Immature natural killer cell (primary cell): ENCODE measurements around the gene KATNAL2. TPM values are rescaled to one million over a fixed set of nuclear protein-coding genes. Genes with fewer than 3 reads are reported as not detected.
A peak's percentile ranks its signal among the peaks of the same experiment; 100 is the strongest.

Experiments used
- DNase-seq, 3 donors: peaks; one replicate each; pipeline ENCODE4 v3.0.0; 2022; ENCODE audit warnings: mixed read lengths in 1 of 3
- H3K27ac Mint-ChIP-seq, 6 donors: one replicate each; pipeline ENCODE4 v1.8.0; 2020; ENCODE audit warnings: mixed read lengths in 6 of 6, mild to moderate bottlenecking in 5 of 6, inconsistent platforms in 4 of 6, moderate library complexity in 3 of 6
- H3K27me3 Mint-ChIP-seq, 3 donors: one replicate each; pipeline ENCODE4 v1.8.0; 2020 to 2021; ENCODE audit warnings: low read depth in 3 of 3, mild to moderate bottlenecking in 3 of 3, mixed read lengths in 3 of 3, moderate library complexity in 3 of 3, inconsistent platforms in 1 of 3
- H3K36me3 Mint-ChIP-seq, 3 donors: one replicate each; pipeline ENCODE4 v1.8.0; 2020; ENCODE audit warnings: mixed read lengths in 3 of 3, inconsistent platforms in 2 of 3, mild to moderate bottlenecking in 2 of 3
- H3K4me1 Mint-ChIP-seq, 2 donors: one replicate each; pipeline ENCODE4 v1.8.0; 2020; ENCODE audit warnings: inconsistent platforms in 2 of 2, mild to moderate bottlenecking in 2 of 2, mixed read lengths in 2 of 2, moderate library complexity in 1 of 2
- H3K4me3 Mint-ChIP-seq, 5 donors: one replicate each; pipeline ENCODE4 v1.8.0; 2020; ENCODE audit warnings: mild to moderate bottlenecking in 5 of 5, mixed read lengths in 5 of 5, inconsistent platforms in 3 of 5, moderate library complexity in 3 of 5
- H3K9me3 Mint-ChIP-seq, 6 donors: one replicate each; pipeline ENCODE4 v1.8.0; 2020; ENCODE audit warnings: mild to moderate bottlenecking in 6 of 6, mixed read lengths in 6 of 6, inconsistent platforms in 4 of 6, moderate library complexity in 3 of 6
- polyA plus RNA-seq, 3 donors: library from polyadenylated mRNA; unstranded; fragments of 300-500 nt; fragmentation: Illumina TruSeq; gene quantifications; one replicate each; pipeline ENCODE4 v1.2.3, GENCODE V29; 2021

Gene KATNAL2
- polyA plus RNA-seq, 3 donors from 2014 or later: 0.08 TPM; not detected in 2

DNA sequence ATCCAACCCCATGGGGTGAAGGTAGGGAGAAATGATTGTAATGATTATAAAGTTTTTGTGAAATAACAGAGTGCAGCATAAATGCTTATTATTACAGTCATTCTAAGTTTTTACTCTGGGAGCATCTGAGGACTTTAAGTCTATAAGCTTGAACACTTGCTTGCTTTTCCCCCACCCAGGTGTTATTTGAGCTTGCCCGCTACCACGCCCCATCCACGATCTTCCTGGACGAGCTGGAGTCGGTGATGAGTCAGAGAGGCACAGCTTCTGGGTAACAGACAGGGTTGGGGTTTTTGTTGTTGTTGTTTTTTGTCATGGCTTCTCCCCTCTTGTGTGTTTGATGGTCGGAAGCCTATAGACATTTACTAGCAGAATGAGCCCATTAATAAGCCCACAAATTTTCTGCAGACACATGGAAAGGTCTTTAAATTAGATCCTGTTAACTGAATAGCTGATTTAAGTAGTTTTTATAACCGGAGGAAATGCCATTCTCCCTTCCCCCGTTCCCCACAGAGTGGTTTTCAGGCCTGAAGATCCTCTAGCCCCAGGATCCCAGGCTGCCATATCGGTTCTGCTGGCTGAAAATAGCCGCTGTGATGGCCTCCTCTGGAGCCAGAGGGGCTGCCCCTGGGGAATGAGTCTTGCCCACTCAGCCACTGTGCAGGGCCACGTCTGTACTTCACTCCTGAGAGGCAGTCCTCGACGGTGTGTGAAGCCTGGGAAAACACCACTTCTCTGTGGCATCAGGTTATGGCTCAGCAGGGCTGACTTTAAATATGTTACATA lies 157.9 kb downstream of the KATNAL2 start:
- peaks cover 0 to 2% of the 10 kb centered on the region in 2 donors for H3K4me1 Mint-ChIP-seq
- H3K27ac Mint-ChIP-seq: no peak overlapping the region
- H3K9me3 Mint-ChIP-seq: no peaks in the 10 kb centered on the region
- H3K36me3 Mint-ChIP-seq: peaks cover 0 to 3% (median 0%) of the 10 kb centered on the region in 3 donors
- H3K27me3 Mint-ChIP-seq: peaks cover 0 to 4% (median 0%) of the 10 kb centered on the region in 3 donors
- no peak for DNase-seq
- H3K4me3 Mint-ChIP-seq: no peak overlapping the region

DNA sequence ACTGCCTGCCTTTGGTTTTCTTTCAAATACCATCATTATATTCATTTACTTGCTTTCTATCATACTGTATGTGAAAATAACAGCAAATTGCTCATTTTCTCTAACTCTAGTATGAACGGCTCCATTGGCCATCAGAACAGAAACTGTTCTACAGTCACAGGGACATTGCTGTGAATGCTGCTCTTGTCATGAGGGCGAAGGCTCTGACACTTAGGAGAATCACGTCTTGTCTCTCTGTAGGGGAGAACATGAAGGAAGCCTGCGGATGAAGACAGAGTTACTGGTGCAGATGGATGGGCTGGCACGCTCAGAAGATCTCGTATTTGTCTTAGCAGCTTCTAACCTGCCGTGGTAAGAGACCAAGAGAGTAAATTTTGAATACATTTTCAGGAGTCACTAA lies 159.7 kb downstream of the KATNAL2 start:
- peaks cover 0 to 3% (median 0%) of the 10 kb centered on the region in 3 donors for H3K36me3 Mint-ChIP-seq
- H3K27ac Mint-ChIP-seq: no peak overlapping the region
- no peak for DNase-seq
- no peaks in the 10 kb centered on the region for H3K9me3 Mint-ChIP-seq
- H3K4me3 Mint-ChIP-seq: no peak overlapping the region
- H3K4me1 Mint-ChIP-seq: peaks cover 0 to 2% of the 10 kb centered on the region in 2 donors
- peaks cover 0 to 4% (median 0%) of the 10 kb centered on the region in 3 donors for H3K27me3 Mint-ChIP-seq

DNA sequence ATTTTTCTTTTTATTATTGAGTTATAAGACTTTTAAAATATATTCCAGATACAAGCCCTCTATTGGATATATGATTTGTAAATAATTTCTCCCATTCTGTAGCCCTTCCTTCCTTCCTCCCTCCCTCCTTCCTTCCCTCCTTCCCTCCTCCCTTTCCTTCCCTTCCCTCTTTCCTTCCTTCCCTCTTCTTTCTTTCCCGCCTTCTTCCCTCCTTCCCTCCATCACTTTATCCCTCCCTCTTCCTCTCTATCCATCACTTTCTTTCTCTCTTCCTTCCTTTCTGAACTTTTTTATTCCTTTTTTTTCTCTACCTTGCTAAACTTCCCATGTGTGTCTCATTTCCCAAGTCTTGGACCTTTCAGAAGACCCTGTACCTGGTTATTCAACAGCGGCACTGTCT lies 163.5 kb downstream of the KATNAL2 start:
- H3K36me3 Mint-ChIP-seq: peaks cover 0 to 3% (median 0%) of the 10 kb centered on the region in 3 donors
- no peak for DNase-seq
- H3K9me3 Mint-ChIP-seq: peaks cover 0 to 1% (median 0%) of the 10 kb centered on the region in 6 donors
- no peak overlapping the region for H3K4me3 Mint-ChIP-seq
- no peaks in the 10 kb centered on the region for H3K4me1 Mint-ChIP-seq
- no peak overlapping the region for H3K27ac Mint-ChIP-seq
- peaks cover 1 to 4% (median 2%) of the 10 kb centered on the region in 3 donors for H3K27me3 Mint-ChIP-seq

DNA sequence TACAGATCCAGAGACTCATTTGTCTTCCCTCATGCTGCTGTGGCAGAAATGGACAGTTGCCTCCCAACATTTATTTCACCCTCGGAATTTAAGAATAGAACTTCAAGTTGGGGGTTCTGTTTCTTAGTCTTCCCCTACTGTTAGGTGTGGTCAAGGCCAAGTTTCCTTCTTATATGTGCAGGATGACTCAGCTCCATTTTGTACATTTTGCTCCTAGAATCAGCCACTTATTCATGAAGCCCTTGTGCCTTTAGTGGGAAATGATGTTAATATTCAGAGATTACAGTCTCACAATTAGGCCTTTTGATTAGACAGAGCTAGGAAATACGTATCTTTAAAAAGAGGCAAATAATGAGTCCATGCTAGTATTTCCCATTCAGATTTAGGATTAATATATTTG lies 164.2 kb downstream of the KATNAL2 start:
- Mint-ChIP-seq H3K27ac (no peak overlapping the region), H3K4me1 (no peaks in the 10 kb centered on the region), H3K27me3 (peaks cover 1 to 6% (median 2%) of the 10 kb centered on the region in 3 donors), H3K4me3 (no peak overlapping the region), H3K9me3 (peaks cover 0 to 1% (median 0%) of the 10 kb centered on the region in 6 donors), H3K36me3 (peaks cover 0 to 3% (median 1%) of the 10 kb centered on the region in 3 donors)
- DNase-seq: no peak

DNA sequence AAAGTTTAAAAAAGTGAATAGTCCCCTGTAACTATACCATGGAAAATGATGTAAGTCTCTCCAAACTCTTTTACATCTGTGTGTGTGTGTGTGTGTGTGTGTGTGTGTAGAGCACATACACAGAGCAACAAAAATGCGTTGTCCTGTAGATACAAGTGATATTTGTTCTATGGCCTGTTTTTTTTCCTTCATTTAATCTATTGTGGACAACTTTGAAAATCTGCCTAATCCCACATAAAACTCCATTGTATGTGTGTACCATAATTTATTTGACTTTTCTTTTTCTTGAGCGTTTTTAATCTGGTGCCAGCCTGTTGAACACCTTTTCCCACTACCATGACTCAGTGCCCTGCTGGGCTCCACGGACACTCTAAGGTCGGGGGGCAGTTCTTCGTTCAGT lies 170.3 kb downstream of the KATNAL2 start:
- no peaks in the 10 kb centered on the region for H3K4me1 Mint-ChIP-seq
- H3K27me3 Mint-ChIP-seq: peaks cover 0 to 7% (median 2%) of the 10 kb centered on the region in 3 donors
- peaks cover 0 to 16% (median 15%) of the 10 kb centered on the region in 3 donors for H3K36me3 Mint-ChIP-seq
- H3K9me3 Mint-ChIP-seq: peaks cover 0 to 1% (median 0%) of the 10 kb centered on the region in 6 donors
- no peak overlapping the region for H3K4me3 Mint-ChIP-seq
- no peak overlapping the region for H3K27ac Mint-ChIP-seq
- no peak for DNase-seq

DNA sequence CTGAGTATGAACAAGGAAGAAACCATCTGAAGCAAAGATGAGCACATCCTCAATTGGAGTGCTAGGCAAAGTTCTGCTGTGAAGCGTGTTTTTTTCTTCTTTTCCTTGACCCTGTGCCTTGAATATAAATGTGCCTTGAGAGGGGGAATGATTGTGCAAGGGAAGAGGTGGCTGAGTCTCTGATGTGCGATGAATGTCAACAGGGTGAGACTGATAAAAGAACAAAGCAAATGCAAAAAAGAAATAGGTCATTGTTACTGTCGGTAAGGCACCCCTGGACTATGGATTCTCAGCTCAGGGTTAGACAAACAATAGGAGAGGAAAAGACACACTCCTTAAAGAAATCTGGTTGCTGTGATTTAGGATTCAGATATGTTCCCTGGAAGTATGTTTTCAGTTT lies 178.4 kb downstream of the KATNAL2 start:
- peaks cover 0 to 9% (median 0%) of the 10 kb centered on the region in 3 donors for H3K36me3 Mint-ChIP-seq
- no peaks in the 10 kb centered on the region for H3K9me3 Mint-ChIP-seq
- H3K4me1 Mint-ChIP-seq: no peaks in the 10 kb centered on the region
- H3K27ac Mint-ChIP-seq: peak overlapping the region in 1 of 6 donors; percentile 33
- no peak overlapping the region for H3K4me3 Mint-ChIP-seq
- H3K27me3 Mint-ChIP-seq: peaks cover 0 to 2% (median 0%) of the 10 kb centered on the region in 3 donors
- DNase-seq: no peak

DNA sequence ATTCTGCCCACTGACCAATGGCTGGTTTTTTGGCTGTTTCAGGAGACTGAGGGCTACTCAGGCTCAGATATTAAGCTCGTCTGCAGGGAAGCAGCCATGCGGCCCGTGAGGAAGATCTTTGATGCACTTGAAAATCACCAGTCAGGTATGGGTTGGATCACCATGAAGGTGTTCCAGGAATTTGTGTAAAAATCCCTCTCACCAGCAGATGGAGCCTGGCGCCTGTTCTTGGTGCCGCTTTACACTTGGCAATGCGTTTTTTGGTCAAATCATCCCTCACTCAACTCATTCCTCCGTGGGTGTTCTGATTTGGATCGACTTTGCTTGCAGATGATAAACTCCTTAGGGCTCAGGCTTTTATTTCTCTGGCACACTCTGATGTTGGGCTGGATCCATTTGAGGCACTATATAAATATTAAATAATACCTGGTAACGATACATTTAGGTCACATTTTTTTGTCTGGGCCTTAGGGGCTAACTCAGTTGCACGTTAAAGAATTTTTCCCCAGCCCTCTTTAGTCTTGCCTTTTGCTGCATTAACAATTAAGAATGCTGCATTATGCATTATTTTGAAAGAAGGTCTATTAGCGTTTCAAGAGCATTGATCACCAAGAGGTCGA lies 182.9 kb downstream of the KATNAL2 start:
- H3K9me3 Mint-ChIP-seq: no peaks in the 10 kb centered on the region
- DNase-seq: peak; percentile 13 to 46 (median 35)
- peaks cover 0 to 2% (median 0%) of the 10 kb centered on the region in 3 donors for H3K27me3 Mint-ChIP-seq
- no peak overlapping the region for H3K27ac Mint-ChIP-seq
- no peaks in the 10 kb centered on the region for H3K4me1 Mint-ChIP-seq
- peaks cover 0 to 17% (median 4%) of the 10 kb centered on the region in 3 donors for H3K36me3 Mint-ChIP-seq
- H3K4me3 Mint-ChIP-seq: no peak overlapping the region

DNA sequence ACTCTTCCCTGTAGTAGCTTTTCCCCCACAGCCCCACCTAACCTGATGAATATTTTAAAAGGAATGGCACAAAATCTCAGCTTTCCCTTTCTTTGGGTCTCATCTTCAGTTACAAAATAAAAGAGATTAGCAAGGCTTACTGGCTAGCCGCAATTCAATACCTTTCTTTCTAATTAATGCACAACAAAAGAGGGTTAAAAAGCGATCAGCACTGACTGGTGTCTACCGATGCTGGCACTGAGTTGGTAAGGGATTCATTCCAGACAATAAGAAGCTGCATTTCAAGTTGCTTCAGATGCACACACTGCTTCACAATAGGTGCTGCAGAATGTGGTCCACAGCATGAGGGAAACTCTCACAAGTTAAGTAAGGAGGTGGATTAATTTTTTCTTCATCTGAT lies 191.0 kb downstream of the KATNAL2 start:
- Mint-ChIP-seq H3K4me3 (no peak overlapping the region), H3K36me3 (peaks cover 23 to 68% (median 34%) of the 10 kb centered on the region in 3 donors), H3K9me3 (no peaks in the 10 kb centered on the region), H3K27ac (no peak overlapping the region), H3K4me1 (no peaks in the 10 kb centered on the region), H3K27me3 (no peaks in the 10 kb centered on the region)
- no peak for DNase-seq

DNA sequence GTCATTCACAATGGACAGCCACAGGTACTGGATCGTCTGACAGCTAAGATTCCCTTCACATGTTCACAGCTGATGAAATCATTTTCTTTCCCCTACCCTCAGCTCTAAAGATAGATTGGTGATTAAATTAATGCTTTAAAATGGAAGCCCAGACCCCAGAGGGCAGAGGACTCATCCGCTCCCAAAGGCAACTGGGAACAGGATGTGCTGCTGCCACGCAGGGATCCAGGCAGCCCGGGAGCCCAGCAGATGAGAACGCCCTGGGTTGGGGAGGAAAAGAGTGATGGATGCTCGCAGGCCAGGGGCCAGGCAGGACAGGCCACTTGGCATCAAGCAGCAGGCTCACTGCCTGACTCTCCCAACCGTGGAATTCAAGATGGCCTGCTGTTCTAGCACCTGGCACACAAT lies 191.6 kb downstream of the KATNAL2 start:
- Mint-ChIP-seq H3K27ac (no peak overlapping the region), H3K36me3 (peaks cover 23 to 71% (median 40%) of the 10 kb centered on the region in 3 donors), H3K27me3 (no peaks in the 10 kb centered on the region), H3K4me3 (no peak overlapping the region), H3K9me3 (no peaks in the 10 kb centered on the region), H3K4me1 (no peaks in the 10 kb centered on the region)
- no peak for DNase-seq

DNA sequence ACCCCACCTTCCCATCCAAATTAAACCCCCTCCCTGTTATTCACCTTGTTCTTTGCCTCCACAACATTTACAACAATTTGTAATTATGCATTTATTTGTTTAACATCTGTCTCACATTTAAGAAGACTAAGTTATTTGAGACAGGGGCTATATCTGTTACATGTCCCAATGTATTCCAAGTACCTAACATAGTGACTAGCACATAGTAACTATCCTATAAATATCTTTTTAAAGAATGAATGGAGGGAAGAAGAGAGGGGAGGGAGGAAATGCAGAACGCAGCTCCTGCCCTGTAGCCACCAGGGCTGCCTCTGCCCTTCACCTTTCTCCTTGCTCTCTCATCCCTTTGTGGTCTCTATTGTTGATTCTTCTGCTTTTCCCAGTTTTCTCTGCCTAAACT lies 192.3 kb downstream of the KATNAL2 start:
- DNase-seq: no peak
- peaks cover 18 to 68% (median 40%) of the 10 kb centered on the region in 3 donors for H3K36me3 Mint-ChIP-seq
- H3K27ac Mint-ChIP-seq: no peak overlapping the region
- no peaks in the 10 kb centered on the region for H3K27me3 Mint-ChIP-seq
- no peaks in the 10 kb centered on the region for H3K4me1 Mint-ChIP-seq
- H3K4me3 Mint-ChIP-seq: no peak overlapping the region
- H3K9me3 Mint-ChIP-seq: no peaks in the 10 kb centered on the region

DNA sequence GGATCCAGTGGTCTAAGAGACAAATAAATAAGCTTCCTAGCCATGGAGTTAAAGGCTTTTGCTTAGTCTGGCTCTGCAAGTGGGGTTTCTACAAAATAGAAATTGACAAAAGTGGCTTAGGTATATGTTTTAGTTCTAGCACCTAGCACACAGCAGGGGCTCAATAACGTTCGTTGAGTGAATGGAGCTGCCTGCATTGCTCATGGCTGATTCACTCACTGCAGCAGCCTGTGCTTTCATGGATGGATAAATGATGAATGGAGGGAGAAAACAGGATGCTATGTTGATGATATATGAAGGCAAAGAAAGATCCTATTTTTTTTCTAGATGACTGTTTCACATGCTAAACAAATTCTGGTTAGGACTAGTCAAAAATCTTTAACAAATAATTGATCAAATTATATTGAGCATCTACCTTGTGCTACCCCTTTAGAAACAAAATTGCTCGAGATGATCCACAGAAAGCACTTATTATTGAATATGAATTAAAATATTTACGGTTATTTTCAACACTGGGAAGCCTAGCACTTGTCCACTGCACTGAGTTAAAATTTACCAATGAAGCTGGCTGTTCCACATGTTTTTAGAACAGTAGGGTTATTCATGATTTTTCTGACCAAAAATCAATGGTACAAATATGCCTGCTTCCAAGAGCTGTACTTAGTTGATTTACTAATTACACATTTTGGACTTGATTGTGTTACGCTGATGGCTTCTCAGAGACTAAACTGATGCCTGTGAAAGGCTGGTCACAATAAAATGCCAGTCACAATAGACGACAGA lies 193.3 kb downstream of the KATNAL2 start:
- no peak for DNase-seq
- H3K27ac Mint-ChIP-seq: no peak overlapping the region
- H3K27me3 Mint-ChIP-seq: no peaks in the 10 kb centered on the region
- no peaks in the 10 kb centered on the region for H3K9me3 Mint-ChIP-seq
- peaks cover 18 to 71% (median 44%) of the 10 kb centered on the region in 3 donors for H3K36me3 Mint-ChIP-seq
- no peaks in the 10 kb centered on the region for H3K4me1 Mint-ChIP-seq
- H3K4me3 Mint-ChIP-seq: no peak overlapping the region

DNA sequence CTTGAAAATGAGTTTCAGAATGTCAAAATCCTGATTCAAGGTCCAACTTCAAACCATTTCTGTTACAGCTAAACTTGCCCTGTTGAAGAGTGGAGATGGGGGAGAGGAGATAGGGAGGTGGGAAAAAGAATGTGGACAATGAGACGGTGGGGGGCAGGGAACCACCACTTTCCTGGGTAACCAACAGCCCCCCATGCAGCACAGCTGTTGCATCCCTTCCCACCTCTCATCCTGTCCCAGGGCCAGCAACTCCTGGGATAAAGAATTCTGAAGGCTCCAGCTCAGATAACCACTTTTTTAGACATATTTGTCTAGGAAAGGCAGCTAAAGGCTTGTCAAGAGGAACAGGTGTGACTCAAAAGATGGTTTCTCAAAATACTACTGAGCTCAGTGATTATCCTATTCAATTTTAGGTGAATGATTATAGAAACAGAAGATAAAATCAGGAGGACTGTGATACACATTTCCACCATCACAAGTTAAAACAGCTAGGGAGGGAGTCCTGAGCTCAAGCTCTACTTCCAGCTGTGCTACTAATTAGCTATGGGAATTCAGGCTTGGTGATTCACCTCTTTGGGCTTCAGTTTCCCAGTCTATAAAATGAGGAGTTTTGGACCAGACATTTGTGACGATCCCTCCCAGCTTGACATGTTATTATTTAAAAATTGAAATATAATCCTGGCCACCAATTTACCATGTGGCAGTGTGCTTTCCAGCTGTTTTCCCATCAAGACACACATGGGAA lies 196.6 kb downstream of the KATNAL2 start:
- DNase-seq: no peak
- Mint-ChIP-seq H3K36me3 (peaks cover 22 to 56% (median 33%) of the 10 kb centered on the region in 3 donors), H3K9me3 (no peaks in the 10 kb centered on the region), H3K4me1 (no peaks in the 10 kb centered on the region), H3K4me3 (no peak overlapping the region), H3K27me3 (no peaks in the 10 kb centered on the region), H3K27ac (no peak overlapping the region)

DNA sequence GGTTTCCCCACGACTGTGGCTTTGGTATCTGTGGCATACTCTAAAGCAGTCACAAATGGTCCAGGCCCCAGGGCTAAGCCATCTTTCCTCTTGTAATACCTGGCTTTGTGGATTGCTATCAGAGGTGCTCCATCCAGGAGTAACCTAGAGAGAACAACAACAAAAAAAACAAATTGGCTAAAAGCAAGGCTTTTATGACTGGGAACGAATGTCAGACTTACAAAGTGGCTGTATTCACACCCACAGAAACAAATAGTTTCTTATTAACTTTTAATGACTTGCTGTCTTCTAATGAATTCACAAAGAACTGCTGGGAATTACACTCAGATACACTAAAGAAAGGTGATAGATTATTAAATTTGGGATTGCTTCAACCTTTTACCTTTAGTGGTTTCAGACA lies 197.8 kb downstream of the KATNAL2 start:
- Mint-ChIP-seq H3K27me3 (no peaks in the 10 kb centered on the region), H3K9me3 (no peaks in the 10 kb centered on the region), H3K27ac (no peak overlapping the region), H3K4me1 (no peaks in the 10 kb centered on the region), H3K36me3 (peaks cover 31 to 59% (median 46%) of the 10 kb centered on the region in 3 donors), H3K4me3 (no peak overlapping the region)
- no peak for DNase-seq
